Measurements from ENCODE around the gene KLRC4. TPM values are rescaled to one million over a fixed set of nuclear protein-coding genes. Genes with fewer than 3 reads are reported as not detected.

Gene KLRC4
- total and polyA plus RNA-seq, 2 of the 4 experiments (the other 2 are of a cell fraction) = not detected

- no peak overlapping the region for H3K56ac ChIP-seq (ENCODE audit: extremely low read depth, insufficient read depth, low read length)
- no peak overlapping the region for H3K18ac ChIP-seq (ENCODE audit: low read depth, low read length)
- ATAC-seq (ENCODE audit: low read depth) = peak; percentile 90
- no peak overlapping the region for H3K4ac ChIP-seq (ENCODE audit: low read depth, low read length)
- no peak overlapping the region for H4K8ac ChIP-seq (ENCODE audit: low read depth in 2 of 2, low read length in 2 of 2)
- no peak overlapping the region for H2AFZ ChIP-seq (replicated peaks; ENCODE audit: low read length, poor library complexity)
- intact Hi-C loops (cut with micrococcal nuclease) (loop anchor here (10.0 kb wide), 1 partner anchor 54 kb away; the partner anchor contains the start of gene KLRC1), in situ Hi-C loops (cut with MboI; ENCODE audit: low sequenced_read_pairs) (no loop called here), dilution Hi-C loops (cut with HindIII; ENCODE audit: low sequenced_read_pairs, unreplicated experiment) (no loop called here)
- no peak overlapping the region for H4K91ac ChIP-seq (ENCODE audit: insufficient read depth, low read depth, low read length)
- no peak overlapping the region for H4K5ac ChIP-seq (ENCODE audit: low read depth, low read length)
- no peak overlapping the region for H2BK15ac ChIP-seq (ENCODE audit: low read depth, low read length)
- H3K23ac ChIP-seq (ENCODE audit: low read depth, low read length) = no peak overlapping the region
- no peak overlapping the region for H2BK5ac ChIP-seq (ENCODE audit: low read depth, low read length, poor library complexity, severe bottlenecking)
- H3K14ac ChIP-seq (replicated peaks; ENCODE audit: low read depth, low read length) = no peak overlapping the region
- H3K4me2 ChIP-seq (ENCODE audit: low read depth, low read length) = peak overlapping the region; percentile 80
- no peak overlapping the region for H2BK120ac ChIP-seq (ENCODE audit: low read depth, low read length)
- H3K9me1 ChIP-seq (ENCODE audit: insufficient read depth, low read length) = no peaks in the 10 kb centered on the region
- H2BK20ac ChIP-seq (ENCODE audit: low read depth, low read length) = no peak overlapping the region
- H2AK9ac ChIP-seq (replicated peaks; ENCODE audit: low read depth, low read length, poor library complexity) = no peak overlapping the region
- H3K36me3 ChIP-seq (ENCODE audit: control insufficient read depth, insufficient read depth, low read length) = no peaks in the 10 kb centered on the region
- DNase-seq = peak; percentile 1
- TF ChIP-seq POLR2A (IDR thresholded peaks at IDR 0.05; ENCODE audit: low read depth, low read length) (no peak), CEBPB (IDR thresholded peaks at IDR 0.05; ENCODE audit: low read depth, low read length) (no peak), RFX5 (IDR thresholded peaks at IDR 0.05; ENCODE audit: low read depth, low read length) (no peak), NFE2L2 (IDR thresholded peaks at IDR 0.05; ENCODE audit: low read depth, low read length) (no peak)
- no peaks in the 10 kb centered on the region; the same call in 1 of the 2 replicates for H3K27me3 ChIP-seq (ENCODE audit: control insufficient read depth, insufficient read depth, low read length)
- H3K9ac ChIP-seq (ENCODE audit: low read depth, low read length) = no peak overlapping the region
- no peaks in the 10 kb centered on the region for H3K79me1 ChIP-seq (ENCODE audit: low read depth in 1 of 2, low read length in 2 of 2)
- no peak overlapping the region for H3K27ac ChIP-seq (ENCODE audit: insufficient read depth, low read length)
- no TSS peak for BruUV-seq (replicated peaks)
- H3K9me3 ChIP-seq (ENCODE audit: control insufficient read depth, insufficient read depth, low read length) = peaks cover 3% of the 10 kb centered on the region; the same call in 1 of the 2 replicates
- H4K20me1 ChIP-seq (ENCODE audit: insufficient read depth, low read length) = no peaks in the 10 kb centered on the region
- CTCF ChIA-PET = no interaction called here
- no peak overlapping the region for H3K4me3 ChIP-seq (ENCODE audit: insufficient read depth, low read depth, low read length)
- POLR2A ChIA-PET (ENCODE audit: unreplicated experiment) = no interaction called here
- H2AK5ac ChIP-seq (ENCODE audit: low read depth, low read length) = no peak overlapping the region
- H3K4me1 ChIP-seq (ENCODE audit: control insufficient read depth, insufficient read depth, low read length) = no peaks in the 10 kb centered on the region
These were observed 8.7 kb downstream of the KLRC4 start for GRCh38 chr12:10400829-10401228.

All from IMR-90 (cell line).